Astrocyte (in vitro differentiated cells and primary cell): ENCODE data around the gene GPX1. TPM values are rescaled to one million over a fixed set of nuclear protein-coding genes. Genes with fewer than 3 reads are reported as not detected.

Source experiments
- DNase-seq: peaks from one replicate; pipeline ENCODE4 v3.0.0-alpha.2; 2010; ENCODE audit warnings: low read depth
- FAIRE-seq: peaks from 2 replicates; lab custom pipeline; 2011; peaks lifted over from hg19 to GRCh38; lab: Jason Lieb, UNC
- H2AFZ ChIP-seq: 2 replicates; pipeline ENCODE4 v1.6.0; 2012; ENCODE audit warnings: low read depth, low read length, inconsistent platforms
- H3K27ac ChIP-seq: 2 replicates; pipeline ENCODE4 v1.5.1; 2011; ENCODE audit warnings: low read depth, low read length, inconsistent platforms
- H3K27me3 ChIP-seq: 2 replicates; pipeline ENCODE4 v1.6.0; 2011; ENCODE audit warnings: low read length, inconsistent platforms; ENCODE audit not compliant: insufficient read depth
- H3K36me3 ChIP-seq: 2 replicates; pipeline ENCODE4 v1.5.1; 2011; ENCODE audit warnings: low read length, inconsistent platforms; ENCODE audit not compliant: insufficient read depth
- H3K4me1 ChIP-seq: 2 replicates; pipeline ENCODE4 v1.5.1; 2011; ENCODE audit warnings: low read length, inconsistent platforms; ENCODE audit not compliant: insufficient read depth
- H3K4me2 ChIP-seq: 2 replicates; pipeline ENCODE4 v1.6.0; 2012; ENCODE audit warnings: low read length, inconsistent platforms
- H3K4me3 ChIP-seq: 2 replicates; pipeline ENCODE4 v1.5.1; 2011; ENCODE audit warnings: low read depth, mild to moderate bottlenecking, low read length, inconsistent platforms; ENCODE audit not compliant: insufficient read depth
- H3K79me2 ChIP-seq: 2 replicates; pipeline ENCODE4 v1.6.0; 2012; ENCODE audit warnings: mild to moderate bottlenecking, low read length, inconsistent platforms; ENCODE audit not compliant: insufficient read depth
- H3K9ac ChIP-seq: 2 replicates; pipeline ENCODE4 v1.6.0; 2012; ENCODE audit warnings: mild to moderate bottlenecking, low read length, inconsistent platforms
- H3K9me3 ChIP-seq: 2 replicates; pipeline ENCODE4 v1.5.1; 2012; ENCODE audit warnings: low read depth, mild to moderate bottlenecking, low read length, inconsistent platforms; ENCODE audit not compliant: insufficient read depth
- H4K20me1 ChIP-seq: 2 replicates; pipeline ENCODE4 v1.6.0; 2012; ENCODE audit warnings: low read length, inconsistent platforms; ENCODE audit not compliant: insufficient read depth
- H3K27ac Mint-ChIP-seq: one replicate; pipeline ENCODE4 v1.8.0; 2021; ENCODE audit warnings: mild to moderate bottlenecking, mixed read lengths; ENCODE audit not compliant: unreplicated experiment
- H3K27me3 Mint-ChIP-seq: one replicate; pipeline ENCODE4 v1.8.0; 2021; ENCODE audit warnings: low read depth, mixed read lengths; ENCODE audit not compliant: unreplicated experiment
- H3K36me3 Mint-ChIP-seq: one replicate; pipeline ENCODE4 v1.8.0; 2021; ENCODE audit warnings: low read depth, mixed read lengths; ENCODE audit not compliant: unreplicated experiment
- H3K4me1 Mint-ChIP-seq: one replicate; pipeline ENCODE4 v1.8.0; 2021; ENCODE audit warnings: low read depth, mixed read lengths; ENCODE audit not compliant: unreplicated experiment
- H3K4me3 Mint-ChIP-seq: one replicate; pipeline ENCODE4 v1.8.0; 2021; ENCODE audit warnings: mild to moderate bottlenecking, moderate library complexity, mixed read lengths; ENCODE audit not compliant: unreplicated experiment
- H3K9me3 Mint-ChIP-seq: one replicate; pipeline ENCODE4 v1.8.0; 2021; ENCODE audit warnings: mild to moderate bottlenecking, mixed read lengths; ENCODE audit not compliant: unreplicated experiment
- EZH2 ChIP-seq: IDR thresholded peaks from 2 replicates; pipeline ENCODE4 v1.6.1; 2012; ENCODE audit warnings: mild to moderate bottlenecking, low read length, inconsistent platforms; ENCODE audit not compliant: insufficient read depth
- total RNA-seq: library from RNA; stranded (reverse); gene quantifications from 2 replicates; pipeline ENCODE4 v1.2.1, GENCODE V29; 2021
- TF ChIP-seq, protein P1 (sequence below): IDR thresholded peaks from 2 replicates; pipeline ENCODE4 v1.5.1; 2011; ENCODE audit warnings: low read depth, mild to moderate bottlenecking, inconsistent platforms, low read length, moderate library complexity; ENCODE audit not compliant: insufficient read depth

GPX1 gene
- total RNA-seq, 1 donor from 2014 or later: 268 TPM

DNA sequence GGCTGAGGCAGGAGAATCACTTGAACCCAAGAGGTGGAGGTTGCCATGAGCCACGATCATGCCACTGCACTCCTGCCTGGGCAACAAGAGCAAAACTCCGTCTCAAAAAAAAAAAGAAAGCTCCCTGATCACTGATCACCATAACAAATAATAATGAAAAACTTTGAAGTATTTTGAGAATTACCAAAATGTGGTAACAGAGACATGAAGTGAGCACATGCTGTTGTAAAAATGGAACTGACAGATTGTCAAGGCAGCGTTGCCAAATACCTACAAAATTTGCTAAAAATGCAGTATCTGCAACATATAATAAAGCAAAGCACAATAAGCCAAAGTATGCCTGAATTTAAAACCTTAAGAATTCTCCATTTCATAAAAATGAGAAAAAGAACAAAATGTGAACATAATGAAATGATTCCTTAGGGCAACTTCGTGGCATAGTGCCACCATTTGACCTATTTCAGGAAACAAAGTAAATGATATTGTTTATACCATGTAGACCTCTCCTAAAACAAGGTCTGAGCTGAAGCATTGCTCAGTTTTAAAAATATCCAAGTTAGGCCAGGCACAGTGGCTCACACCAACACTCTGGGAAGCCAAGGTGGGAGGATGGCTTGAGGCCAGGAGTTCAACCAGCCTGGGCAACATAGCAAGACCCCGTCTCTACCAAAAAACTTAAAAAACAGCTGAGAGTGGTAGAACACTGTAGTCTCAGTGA is 24.1 kb downstream of the GPX1 start:
- peaks cover 17% of the 10 kb centered on the region for H4K20me1 ChIP-seq

GRCh38 chr3:49333091-49333490 is 25.1 kb downstream of the GPX1 start:
- peaks cover 9% of the 10 kb centered on the region for H3K36me3 Mint-ChIP-seq
- no peak for FAIRE-seq

More for the DNA sequence above, 24.1 kb downstream of the GPX1 start:
- H3K4me3 Mint-ChIP-seq: no peak overlapping the region
- Histone ChIP-seq H2AFZ (no peak overlapping the region), H3K27me3 (no peaks in the 10 kb centered on the region), H3K9me3 (no peaks in the 10 kb centered on the region), H3K36me3 (peaks cover 23% of the 10 kb centered on the region), H3K4me3 (no peak overlapping the region), H3K9ac (no peak overlapping the region), H3K27ac (no peak overlapping the region), H3K4me1 (no peaks in the 10 kb centered on the region), H3K4me2 (no peak overlapping the region), H3K79me2 (peaks cover 58% of the 10 kb centered on the region)
- H3K27me3 Mint-ChIP-seq: no peaks in the 10 kb centered on the region
- FAIRE-seq: no peak
- peaks cover 2% of the 10 kb centered on the region for H3K9me3 Mint-ChIP-seq
- TF ChIP-seq, protein P1, sequence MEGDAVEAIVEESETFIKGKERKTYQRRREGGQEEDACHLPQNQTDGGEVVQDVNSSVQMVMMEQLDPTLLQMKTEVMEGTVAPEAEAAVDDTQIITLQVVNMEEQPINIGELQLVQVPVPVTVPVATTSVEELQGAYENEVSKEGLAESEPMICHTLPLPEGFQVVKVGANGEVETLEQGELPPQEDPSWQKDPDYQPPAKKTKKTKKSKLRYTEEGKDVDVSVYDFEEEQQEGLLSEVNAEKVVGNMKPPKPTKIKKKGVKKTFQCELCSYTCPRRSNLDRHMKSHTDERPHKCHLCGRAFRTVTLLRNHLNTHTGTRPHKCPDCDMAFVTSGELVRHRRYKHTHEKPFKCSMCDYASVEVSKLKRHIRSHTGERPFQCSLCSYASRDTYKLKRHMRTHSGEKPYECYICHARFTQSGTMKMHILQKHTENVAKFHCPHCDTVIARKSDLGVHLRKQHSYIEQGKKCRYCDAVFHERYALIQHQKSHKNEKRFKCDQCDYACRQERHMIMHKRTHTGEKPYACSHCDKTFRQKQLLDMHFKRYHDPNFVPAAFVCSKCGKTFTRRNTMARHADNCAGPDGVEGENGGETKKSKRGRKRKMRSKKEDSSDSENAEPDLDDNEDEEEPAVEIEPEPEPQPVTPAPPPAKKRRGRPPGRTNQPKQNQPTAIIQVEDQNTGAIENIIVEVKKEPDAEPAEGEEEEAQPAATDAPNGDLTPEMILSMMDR: no peak
- no peak for TF ChIP-seq EZH2
- no peak for DNase-seq
- H3K27ac Mint-ChIP-seq: no peak overlapping the region
- peaks cover 2% of the 10 kb centered on the region for H3K4me1 Mint-ChIP-seq
- peaks cover 12% of the 10 kb centered on the region for H3K36me3 Mint-ChIP-seq

More at GRCh38 chr3:49333091-49333490, 25.1 kb downstream of the GPX1 start:
- Mint-ChIP-seq H3K4me3 (no peak overlapping the region), H3K4me1 (no peaks in the 10 kb centered on the region), H3K27ac (no peak overlapping the region), H3K9me3 (no peaks in the 10 kb centered on the region), H3K27me3 (no peaks in the 10 kb centered on the region)
- H3K9ac ChIP-seq: no peak overlapping the region
- no peak overlapping the region for H2AFZ ChIP-seq
- H3K9me3 ChIP-seq: no peaks in the 10 kb centered on the region
- no peaks in the 10 kb centered on the region for H3K27me3 ChIP-seq
- H3K4me1 ChIP-seq: no peaks in the 10 kb centered on the region
- no peak overlapping the region for H3K4me2 ChIP-seq
- H3K79me2 ChIP-seq: peaks cover 49% of the 10 kb centered on the region
- TF ChIP-seq, protein P1: no peak
- TF ChIP-seq EZH2: no peak
- H3K36me3 ChIP-seq: peaks cover 26% of the 10 kb centered on the region
- no peak overlapping the region for H3K27ac ChIP-seq
- no peak overlapping the region for H3K4me3 ChIP-seq
- peaks cover 15% of the 10 kb centered on the region for H4K20me1 ChIP-seq
- no peak for DNase-seq
